ENCODE data around the gene PDF.
"Not testable (repeated sequence)": the region's sequence is repeated elsewhere in the genome, so short reads cannot be mapped to it uniquely, and the experiment has no call there.

PDF gene

DNA sequence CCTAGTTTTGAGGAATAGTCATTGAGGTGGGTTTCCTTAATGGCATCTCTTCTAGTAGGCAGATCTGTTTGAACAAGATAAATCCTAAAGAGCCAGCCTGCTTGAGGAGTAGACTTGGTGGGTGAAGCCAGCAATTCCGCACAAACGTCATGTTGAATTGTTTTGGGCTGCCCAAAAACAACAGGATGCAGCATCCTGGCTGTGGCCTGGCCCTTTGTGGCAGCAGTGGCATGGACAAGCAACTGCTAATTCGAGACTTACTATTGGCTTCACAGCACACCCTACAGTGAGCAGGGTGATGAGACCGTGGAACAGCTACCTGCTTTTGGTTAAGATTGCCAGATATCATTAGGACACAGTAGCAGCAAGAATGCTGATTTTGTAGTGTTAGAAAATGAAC lies 28.5 kb downstream of the PDF start:
- H3K9ac ChIP-seq: no peak overlapping the region
- H2AFZ ChIP-seq (ENCODE audit: low read depth): no peak overlapping the region
- H3K4me2 ChIP-seq: no peak overlapping the region
- no peak overlapping the region for H3K27ac ChIP-seq
- H3K79me2 ChIP-seq (ENCODE audit: insufficient read depth, low read depth): no peaks in the 10 kb centered on the region
- H3K4me1 ChIP-seq (ENCODE audit: low read depth, poor library complexity, severe bottlenecking): peaks cover 8% of the 10 kb centered on the region
- H3K27me3 ChIP-seq (ENCODE audit: insufficient read depth, low read depth): no peaks in the 10 kb centered on the region
- H3K36me3 ChIP-seq (ENCODE audit: insufficient read depth): no peaks in the 10 kb centered on the region
- TF ChIP-seq, protein P1, sequence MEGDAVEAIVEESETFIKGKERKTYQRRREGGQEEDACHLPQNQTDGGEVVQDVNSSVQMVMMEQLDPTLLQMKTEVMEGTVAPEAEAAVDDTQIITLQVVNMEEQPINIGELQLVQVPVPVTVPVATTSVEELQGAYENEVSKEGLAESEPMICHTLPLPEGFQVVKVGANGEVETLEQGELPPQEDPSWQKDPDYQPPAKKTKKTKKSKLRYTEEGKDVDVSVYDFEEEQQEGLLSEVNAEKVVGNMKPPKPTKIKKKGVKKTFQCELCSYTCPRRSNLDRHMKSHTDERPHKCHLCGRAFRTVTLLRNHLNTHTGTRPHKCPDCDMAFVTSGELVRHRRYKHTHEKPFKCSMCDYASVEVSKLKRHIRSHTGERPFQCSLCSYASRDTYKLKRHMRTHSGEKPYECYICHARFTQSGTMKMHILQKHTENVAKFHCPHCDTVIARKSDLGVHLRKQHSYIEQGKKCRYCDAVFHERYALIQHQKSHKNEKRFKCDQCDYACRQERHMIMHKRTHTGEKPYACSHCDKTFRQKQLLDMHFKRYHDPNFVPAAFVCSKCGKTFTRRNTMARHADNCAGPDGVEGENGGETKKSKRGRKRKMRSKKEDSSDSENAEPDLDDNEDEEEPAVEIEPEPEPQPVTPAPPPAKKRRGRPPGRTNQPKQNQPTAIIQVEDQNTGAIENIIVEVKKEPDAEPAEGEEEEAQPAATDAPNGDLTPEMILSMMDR (conservative IDR thresholded peaks at IDR 0.05; ENCODE audit: low read depth, low read length): no peak
- no peak overlapping the region for H3K4me3 ChIP-seq (IDR thresholded peaks at IDR 0.05; ENCODE audit: insufficient read depth, low read depth, low read length)
- H4K20me1 ChIP-seq (ENCODE audit: insufficient read depth): no peaks in the 10 kb centered on the region

DNA sequence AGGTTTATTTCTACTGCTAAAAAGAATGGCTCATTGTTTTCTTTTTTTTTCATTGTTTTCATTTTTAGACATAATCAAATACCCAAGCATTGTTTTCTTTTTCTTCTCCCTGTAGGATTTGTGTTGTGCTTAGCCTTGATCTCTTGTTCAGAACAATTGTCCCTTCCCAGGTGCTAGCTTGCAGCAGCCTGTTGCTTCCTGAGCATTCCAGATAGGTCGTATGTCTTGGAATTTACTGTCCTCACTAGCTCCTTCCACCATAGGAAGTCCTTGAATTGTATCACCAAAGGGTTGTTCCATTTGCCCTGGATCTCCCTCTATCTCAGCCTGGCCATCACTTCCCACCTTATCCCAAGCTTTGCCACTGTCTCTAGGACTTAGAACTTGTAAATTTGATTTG lies 29.2 kb downstream of the PDF start:
- H3K36me3 ChIP-seq (ENCODE audit: insufficient read depth): no peaks in the 10 kb centered on the region
- H3K27me3 ChIP-seq (ENCODE audit: insufficient read depth, low read depth): no peaks in the 10 kb centered on the region
- no peak overlapping the region for H3K4me2 ChIP-seq
- TF ChIP-seq, protein P1 (conservative IDR thresholded peaks at IDR 0.05; ENCODE audit: low read depth, low read length): no peak
- no peak overlapping the region for H3K4me3 ChIP-seq (IDR thresholded peaks at IDR 0.05; ENCODE audit: insufficient read depth, low read depth, low read length)
- no peak overlapping the region for H3K9ac ChIP-seq
- peaks cover 6% of the 10 kb centered on the region for H3K4me1 ChIP-seq (ENCODE audit: low read depth, poor library complexity, severe bottlenecking)
- no peak overlapping the region for H3K27ac ChIP-seq
- H4K20me1 ChIP-seq (ENCODE audit: insufficient read depth): no peaks in the 10 kb centered on the region
- H3K79me2 ChIP-seq (ENCODE audit: insufficient read depth, low read depth): no peaks in the 10 kb centered on the region
- no peak overlapping the region for H2AFZ ChIP-seq (ENCODE audit: low read depth)

DNA sequence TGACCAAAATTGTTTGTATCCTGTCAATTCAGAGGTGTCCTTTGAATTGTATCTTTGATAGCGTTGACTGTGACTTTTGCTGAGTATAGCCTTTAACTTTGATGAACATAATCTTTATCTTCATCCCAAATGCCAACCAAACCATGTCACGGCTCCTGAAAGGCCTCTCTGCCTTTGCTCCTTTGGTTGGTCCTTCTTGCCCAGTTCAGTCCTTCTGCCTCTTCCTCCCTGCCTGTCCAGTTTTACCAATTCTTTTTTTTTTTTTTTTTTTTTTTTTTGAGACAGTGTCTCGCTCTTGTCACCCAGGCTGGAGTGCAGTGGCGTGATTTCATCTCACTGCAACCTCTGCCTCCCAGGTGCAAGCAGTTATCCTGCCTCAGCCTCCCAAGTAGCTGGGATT lies 32.1 kb downstream of the PDF start:
- TF ChIP-seq, protein P1 (conservative IDR thresholded peaks at IDR 0.05; ENCODE audit: low read depth, low read length): no peak
- Histone ChIP-seq H3K4me1 (ENCODE audit: low read depth, poor library complexity, severe bottlenecking) (no peaks in the 10 kb centered on the region), H3K4me3 (IDR thresholded peaks at IDR 0.05; ENCODE audit: insufficient read depth, low read depth, low read length) (no peak overlapping the region), H3K27me3 (ENCODE audit: insufficient read depth, low read depth) (no peaks in the 10 kb centered on the region), H3K27ac (no peak overlapping the region), H2AFZ (ENCODE audit: low read depth) (no peak overlapping the region), H3K9ac (no peak overlapping the region), H4K20me1 (ENCODE audit: insufficient read depth) (no peaks in the 10 kb centered on the region), H3K4me2 (no peak overlapping the region), H3K79me2 (ENCODE audit: insufficient read depth, low read depth) (no peaks in the 10 kb centered on the region), H3K36me3 (ENCODE audit: insufficient read depth) (no peaks in the 10 kb centered on the region)

DNA sequence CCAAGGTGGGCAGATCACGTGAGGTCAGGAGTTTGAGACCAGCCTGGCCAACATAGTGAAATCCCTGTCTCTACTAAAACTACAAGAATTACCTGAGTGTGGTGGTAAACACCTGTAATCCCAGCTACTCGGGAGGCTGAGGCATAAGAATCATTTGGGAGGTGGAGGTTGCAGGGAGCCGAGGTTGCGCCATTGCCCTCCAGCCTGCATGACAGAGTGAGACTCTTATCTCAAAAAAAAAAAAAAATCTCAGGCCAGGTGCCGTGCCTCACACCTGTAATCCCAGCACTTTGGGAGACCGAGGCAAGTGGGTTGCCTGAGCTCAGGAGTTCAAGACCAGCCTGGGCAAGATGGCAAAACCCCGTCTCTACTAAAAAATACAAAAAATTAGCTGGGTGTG lies 33.6 kb downstream of the PDF start:
- not testable (repeated sequence) for H3K4me3 ChIP-seq (IDR thresholded peaks at IDR 0.05; ENCODE audit: insufficient read depth, low read depth, low read length); H3K4me1 ChIP-seq (ENCODE audit: low read depth, poor library complexity, severe bottlenecking); H3K79me2 ChIP-seq (ENCODE audit: insufficient read depth, low read depth); H3K27me3 ChIP-seq (ENCODE audit: insufficient read depth, low read depth); H3K27ac ChIP-seq; H3K4me2 ChIP-seq; H3K36me3 ChIP-seq (ENCODE audit: insufficient read depth); H2AFZ ChIP-seq (ENCODE audit: low read depth); H3K9ac ChIP-seq; H4K20me1 ChIP-seq (ENCODE audit: insufficient read depth)

DNA sequence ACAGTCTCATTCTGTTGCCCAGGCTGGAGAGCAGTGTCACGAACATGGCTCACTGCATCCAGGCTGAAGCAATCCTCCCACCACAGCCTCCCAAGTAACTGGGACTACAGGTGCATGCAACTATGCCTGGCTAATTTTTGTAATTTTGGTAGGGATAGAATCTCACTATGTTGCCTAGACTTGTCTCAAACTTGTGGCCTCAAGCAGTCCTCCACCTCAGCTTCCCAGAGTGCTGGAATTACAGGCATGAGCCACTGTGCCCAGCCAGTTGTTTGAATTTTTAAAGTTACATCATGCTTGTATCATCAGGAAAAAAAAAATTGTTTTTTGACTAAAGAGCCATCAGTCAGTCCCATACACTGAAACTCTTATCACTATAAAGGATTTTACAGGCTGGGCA lies 36.3 kb downstream of the PDF start:
- TF ChIP-seq, protein P1 (conservative IDR thresholded peaks at IDR 0.05; ENCODE audit: low read depth, low read length): no peak
- Histone ChIP-seq H3K9ac (no peak overlapping the region), H3K4me2 (no peak overlapping the region), H2AFZ (ENCODE audit: low read depth) (no peak overlapping the region), H3K27ac (no peak overlapping the region), H3K4me1 (ENCODE audit: low read depth, poor library complexity, severe bottlenecking) (no peaks in the 10 kb centered on the region), H3K4me3 (IDR thresholded peaks at IDR 0.05; ENCODE audit: insufficient read depth, low read depth, low read length) (no peak overlapping the region), H3K36me3 (ENCODE audit: insufficient read depth) (no peaks in the 10 kb centered on the region), H3K79me2 (ENCODE audit: insufficient read depth, low read depth) (no peaks in the 10 kb centered on the region), H3K27me3 (ENCODE audit: insufficient read depth, low read depth) (no peaks in the 10 kb centered on the region), H4K20me1 (ENCODE audit: insufficient read depth) (no peaks in the 10 kb centered on the region)
